Measurements from ENCODE around the gene SYP. TPM values are rescaled to one million over a fixed set of nuclear protein-coding genes. Genes with fewer than 3 reads are reported as not detected.
A peak's percentile ranks its signal among the peaks of the same experiment; 100 is the strongest.

SYP gene
- total and polyA plus RNA-seq, 10 of the 15 experiments (the other 5 are each of a cell fraction or from before 2014, with no cell fraction given), result 0.34 to 1.7 (median 0.74) TPM

DNA sequence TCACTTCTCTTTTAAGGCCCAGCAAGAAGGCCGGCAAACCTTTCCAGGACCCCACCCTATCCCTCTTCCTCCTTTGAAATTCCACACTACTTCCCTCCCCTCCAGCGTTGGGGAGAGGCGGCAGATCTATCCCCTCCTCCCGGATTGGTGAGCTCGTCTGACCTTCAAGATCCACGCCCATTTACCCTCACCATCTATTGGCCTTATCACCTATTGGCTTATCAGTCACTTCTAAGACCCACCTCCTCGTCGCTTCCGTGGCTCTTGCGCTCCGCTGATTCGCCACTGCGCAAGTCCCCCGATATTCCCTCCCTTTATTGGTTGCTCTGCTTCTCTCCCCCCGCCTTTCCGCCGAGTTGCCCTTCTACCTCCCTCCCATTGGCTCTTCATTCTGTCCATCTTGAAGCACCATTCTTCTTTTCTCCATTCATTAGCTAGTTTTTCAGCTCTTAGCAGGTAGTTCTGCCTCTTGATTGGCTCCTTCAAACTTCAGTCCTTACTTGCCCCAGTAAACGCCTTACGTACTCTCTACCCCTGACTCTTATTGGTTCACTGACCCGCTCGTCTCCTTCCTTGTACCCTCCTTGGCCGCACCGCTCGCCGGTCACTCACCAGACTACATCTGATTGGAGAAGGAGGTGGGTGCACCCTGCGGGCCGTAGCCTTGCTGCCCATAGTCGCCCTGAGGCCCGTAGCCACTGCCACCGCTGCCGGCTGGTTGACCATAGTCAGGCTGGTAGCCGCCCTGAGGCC lies 9.0 kb downstream of the SYP start (continued):
- TF ChIP-seq CHD2 (IDR thresholded peaks at IDR 0.05; ENCODE audit: borderline replicate concordance, low read depth, low read length) (peak; percentile 96), NFYA (IDR thresholded peaks at IDR 0.05; ENCODE audit: borderline replicate concordance, low read depth, low read length) (no peak), BHLHE40 (IDR thresholded peaks at IDR 0.05; ENCODE audit: borderline replicate concordance in 1 of 2, low read depth in 2 of 2, low read length in 1 of 2) (peak in 1 of 2 experiments; percentile 30; a peak in 1 of 4 replicates), DPF2 (IDR thresholded peaks at IDR 0.05) (peak; percentile 97), MXI1 (IDR thresholded peaks at IDR 0.05; ENCODE audit: low read depth, low read length) (peak; percentile 23; the same call in 1 of the 2 replicates), BACH1 (IDR thresholded peaks at IDR 0.05; ENCODE audit: borderline replicate concordance) (no peak), POLR2A (IDR thresholded peaks at IDR 0.05; ENCODE audit: low read depth, low read length) (peak; percentile 86), PAX8 (IDR thresholded peaks at IDR 0.05) (no peak), TAF1 (IDR thresholded peaks at IDR 0.05; ENCODE audit: borderline replicate concordance, low read depth, low read length) (0 out of 2 replicates have a peak, but pooled peaks have one; percentile 35), POLR2AphosphoS2 (IDR thresholded peaks at IDR 0.05; ENCODE audit: low read depth, low read length) (peak; percentile 56; the same call in 1 of the 2 replicates), MEF2A (IDR thresholded peaks at IDR 0.05; ENCODE audit: insufficient read depth, low read depth, low read length) (no peak), NR2C1 (IDR thresholded peaks at IDR 0.05) (peak; percentile 58), GABPA (IDR thresholded peaks at IDR 0.05; ENCODE audit: low read depth) (peak; percentile 84), CEBPB (IDR thresholded peaks at IDR 0.05; ENCODE audit: borderline replicate concordance in 1 of 2, low read depth in 2 of 2, low read length in 2 of 2) (no peak), POLR2AphosphoS5 (IDR thresholded peaks at IDR 0.05; ENCODE audit: low read length) (peak; percentile 74), SPI1 (IDR thresholded peaks at IDR 0.05; ENCODE audit: borderline replicate concordance, insufficient read depth, low read depth, low read length) (no peak), ZBED1 (IDR thresholded peaks at IDR 0.05; ENCODE audit: borderline replicate concordance) (no peak), NRF1 (conservative IDR thresholded peaks at IDR 0.05; ENCODE audit: low read depth, low read length) (no peak), KLF5 (IDR thresholded peaks at IDR 0.05; ENCODE audit: partially characterized antibody) (peak; percentile 93), MYB (IDR thresholded peaks at IDR 0.05; ENCODE audit: borderline replicate concordance, low read depth, low read length) (no peak), ATF7 (IDR thresholded peaks at IDR 0.05; ENCODE audit: low read depth) (peak; percentile 74)
- TF ChIP-seq, protein P1, sequence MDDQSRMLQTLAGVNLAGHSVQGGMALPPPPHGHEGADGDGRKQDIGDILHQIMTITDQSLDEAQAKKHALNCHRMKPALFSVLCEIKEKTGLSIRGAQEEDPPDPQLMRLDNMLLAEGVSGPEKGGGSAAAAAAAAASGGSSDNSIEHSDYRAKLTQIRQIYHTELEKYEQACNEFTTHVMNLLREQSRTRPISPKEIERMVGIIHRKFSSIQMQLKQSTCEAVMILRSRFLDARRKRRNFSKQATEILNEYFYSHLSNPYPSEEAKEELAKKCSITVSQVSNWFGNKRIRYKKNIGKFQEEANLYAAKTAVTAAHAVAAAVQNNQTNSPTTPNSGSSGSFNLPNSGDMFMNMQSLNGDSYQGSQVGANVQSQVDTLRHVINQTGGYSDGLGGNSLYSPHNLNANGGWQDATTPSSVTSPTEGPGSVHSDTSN (IDR thresholded peaks at IDR 0.05; ENCODE audit: insufficient replicate concordance, low read depth, low read length), result peak; percentile 92
- TF ChIP-seq, protein P2, sequence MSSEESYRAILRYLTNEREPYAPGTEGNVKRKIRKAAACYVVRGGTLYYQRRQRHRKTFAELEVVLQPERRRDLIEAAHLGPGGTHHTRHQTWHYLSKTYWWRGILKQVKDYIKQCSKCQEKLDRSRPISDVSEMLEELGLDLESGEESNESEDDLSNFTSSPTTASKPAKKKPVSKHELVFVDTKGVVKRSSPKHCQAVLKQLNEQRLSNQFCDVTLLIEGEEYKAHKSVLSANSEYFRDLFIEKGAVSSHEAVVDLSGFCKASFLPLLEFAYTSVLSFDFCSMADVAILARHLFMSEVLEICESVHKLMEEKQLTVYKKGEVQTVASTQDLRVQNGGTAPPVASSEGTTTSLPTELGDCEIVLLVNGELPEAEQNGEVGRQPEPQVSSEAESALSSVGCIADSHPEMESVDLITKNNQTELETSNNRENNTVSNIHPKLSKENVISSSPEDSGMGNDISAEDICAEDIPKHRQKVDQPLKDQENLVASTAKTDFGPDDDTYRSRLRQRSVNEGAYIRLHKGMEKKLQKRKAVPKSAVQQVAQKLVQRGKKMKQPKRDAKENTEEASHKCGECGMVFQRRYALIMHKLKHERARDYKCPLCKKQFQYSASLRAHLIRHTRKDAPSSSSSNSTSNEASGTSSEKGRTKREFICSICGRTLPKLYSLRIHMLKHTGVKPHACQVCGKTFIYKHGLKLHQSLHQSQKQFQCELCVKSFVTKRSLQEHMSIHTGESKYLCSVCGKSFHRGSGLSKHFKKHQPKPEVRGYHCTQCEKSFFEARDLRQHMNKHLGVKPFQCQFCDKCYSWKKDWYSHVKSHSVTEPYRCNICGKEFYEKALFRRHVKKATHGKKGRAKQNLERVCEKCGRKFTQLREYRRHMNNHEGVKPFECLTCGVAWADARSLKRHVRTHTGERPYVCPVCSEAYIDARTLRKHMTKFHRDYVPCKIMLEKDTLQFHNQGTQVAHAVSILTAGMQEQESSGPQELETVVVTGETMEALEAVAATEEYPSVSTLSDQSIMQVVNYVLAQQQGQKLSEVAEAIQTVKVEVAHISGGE (CRISPR knock-in tag; IDR thresholded peaks at IDR 0.05), result no peak
- TF ChIP-seq, protein P3, sequence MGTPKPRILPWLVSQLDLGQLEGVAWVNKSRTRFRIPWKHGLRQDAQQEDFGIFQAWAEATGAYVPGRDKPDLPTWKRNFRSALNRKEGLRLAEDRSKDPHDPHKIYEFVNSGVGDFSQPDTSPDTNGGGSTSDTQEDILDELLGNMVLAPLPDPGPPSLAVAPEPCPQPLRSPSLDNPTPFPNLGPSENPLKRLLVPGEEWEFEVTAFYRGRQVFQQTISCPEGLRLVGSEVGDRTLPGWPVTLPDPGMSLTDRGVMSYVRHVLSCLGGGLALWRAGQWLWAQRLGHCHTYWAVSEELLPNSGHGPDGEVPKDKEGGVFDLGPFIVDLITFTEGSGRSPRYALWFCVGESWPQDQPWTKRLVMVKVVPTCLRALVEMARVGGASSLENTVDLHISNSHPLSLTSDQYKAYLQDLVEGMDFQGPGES (IDR thresholded peaks at IDR 0.05), result peak; percentile 93

Data from GM12878 (cell line).